GM18507 (cell line): ENCODE results near the gene C10orf90.
"Not testable (repeated sequence)": the region's sequence is repeated elsewhere in the genome, so short reads cannot be mapped to it uniquely, and the experiment has no call there.

Source experiments
- DNase-seq: peaks from one replicate; pipeline ENCODE4 v3.0.0; 2011; ENCODE audit warnings: low read depth; ENCODE audit not compliant: insufficient read length; ENCODE audit errors: extremely low spot score
- FAIRE-seq: peaks from 2 replicates; lab custom pipeline; 2011; peaks lifted over from hg19 to GRCh38; lab: Jason Lieb, UNC

The C10orf90 gene

GRCh38 chr10:126387041-126387921 is 283.2 kb downstream of the C10orf90 start:
- FAIRE-seq: no peak
- DNase-seq: no peak

GRCh38 chr10:126384269-126384873 is 286.1 kb downstream of the C10orf90 start:
- FAIRE-seq (no peak), DNase-seq (no peak)

GRCh38 chr10:126380352-126381076 is 290.0 kb downstream of the C10orf90 start:
- no peak for DNase-seq
- FAIRE-seq: no peak

GRCh38 chr10:126379166-126379565 is 291.3 kb downstream of the C10orf90 start:
- DNase-seq, FAIRE-seq: not testable (repeated sequence)

- FAIRE-seq (no peak), DNase-seq (no peak)
These were observed 293.5 kb downstream of the C10orf90 start for GRCh38 chr10:126376956-126377355.

- DNase-seq: no peak
- no peak for FAIRE-seq
These were observed 294.5 kb downstream of the C10orf90 start for GRCh38 chr10:126375926-126376554.

- DNase-seq: no peak
- no peak for FAIRE-seq
These were observed 295.2 kb downstream of the C10orf90 start for GRCh38 chr10:126375299-126375698.
